IMR-90 (cell line): ENCODE data around the gene CBX5. TPM values are rescaled to one million over a fixed set of nuclear protein-coding genes. Genes with fewer than 3 reads are reported as not detected.

Experiments
- ATAC-seq: fragments of 200-7000 bp; cut with Tn5 transposase; 2 replicates; pipeline ENCODE4 v1.9.1; 2020; ENCODE audit warnings: low read depth, mild to moderate bottlenecking, moderate library complexity
- BruUV-seq: library from RNA; stranded (reverse); fragments of 400-500 nt; replicated peaks from 2 replicates; lab custom pipeline; 2021; lab: Mats Ljungman, UMichigan
- CTCF ChIA-PET: fragments of 300-600 bp; formaldehyde crosslinking; extraction: SDS; loops from one replicate; lab custom pipeline; 2021; ENCODE audit warnings: antibody characterized with exemption; lab: Yijun Ruan, JAX
- POLR2A ChIA-PET: fragments of 300-600 bp; sonication (Branson Sonifier 250); formaldehyde crosslinking; loops from one replicate; lab custom pipeline; 2022; ENCODE audit warnings: antibody characterized with exemption; ENCODE audit not compliant: unreplicated experiment; lab: Charles Lee
- DNase-seq: peaks from one replicate; pipeline ENCODE4 v3.0.0; 2013
- H2AFZ ChIP-seq: replicated peaks from 2 replicates; pipeline ENCODE3; 2013; ENCODE audit warnings: low read length, mild to moderate bottlenecking; ENCODE audit not compliant: poor library complexity
- H2AK5ac ChIP-seq: 2 replicates; pipeline ENCODE4 v1.6.1; 2013; ENCODE audit warnings: low read depth, low read length, inconsistent platforms
- H2AK9ac ChIP-seq: replicated peaks from 2 replicates; pipeline ENCODE3; 2013; ENCODE audit warnings: mild to moderate bottlenecking, low read depth, low read length, moderate library complexity; ENCODE audit not compliant: poor library complexity
- H2BK120ac ChIP-seq: 2 replicates; pipeline ENCODE4 v1.6.1; 2013; ENCODE audit warnings: low read depth, low read length, inconsistent platforms
- H2BK15ac ChIP-seq: 3 replicates; pipeline ENCODE4 v1.6.1; 2013; ENCODE audit warnings: low read depth, low read length, inconsistent platforms
- H2BK20ac ChIP-seq: 2 replicates; pipeline ENCODE4 v1.6.1; 2013; ENCODE audit warnings: low read depth, mild to moderate bottlenecking, inconsistent platforms, low read length, moderate library complexity
- H2BK5ac ChIP-seq: 2 replicates; pipeline ENCODE4 v1.6.1; 2013; ENCODE audit warnings: mild to moderate bottlenecking, low read depth, low read length, inconsistent platforms; ENCODE audit not compliant: poor library complexity, severe bottlenecking
- H3K14ac ChIP-seq: replicated peaks from 2 replicates; pipeline ENCODE4 v1.6.1; 2013; ENCODE audit warnings: low read depth, low read length, inconsistent platforms
- H3K18ac ChIP-seq: 2 replicates; pipeline ENCODE4 v1.6.1; 2013; ENCODE audit warnings: low read depth, low read length, control low read depth
- H3K23ac ChIP-seq: 2 replicates; pipeline ENCODE4 v1.6.1; 2013; ENCODE audit warnings: low read depth, low read length, inconsistent platforms
- H3K27ac ChIP-seq: 2 replicates; pipeline ENCODE4 v1.5.1; 2013; ENCODE audit warnings: mild to moderate bottlenecking, control low read depth, low read length; ENCODE audit not compliant: insufficient read depth
- H3K27me3 ChIP-seq: 2 replicates; pipeline ENCODE4 v1.6.1; 2013; ENCODE audit warnings: low read length; ENCODE audit not compliant: control insufficient read depth, insufficient read depth
- H3K36me3 ChIP-seq: 2 replicates; pipeline ENCODE4 v1.6.1; 2013; ENCODE audit warnings: low read length, mixed read lengths; ENCODE audit not compliant: control insufficient read depth, insufficient read depth
- H3K4ac ChIP-seq: 2 replicates; pipeline ENCODE4 v1.6.1; 2013; ENCODE audit warnings: low read depth, low read length, inconsistent platforms
- H3K4me1 ChIP-seq: 2 replicates; pipeline ENCODE4 v1.6.1; 2013; ENCODE audit warnings: low read length, mixed read lengths; ENCODE audit not compliant: control insufficient read depth, insufficient read depth
- H3K4me2 ChIP-seq: 2 replicates; pipeline ENCODE4 v1.6.1; 2013; ENCODE audit warnings: low read depth, mild to moderate bottlenecking, control low read depth, low read length, moderate library complexity
- H3K4me3 ChIP-seq: 2 replicates; pipeline ENCODE4 v1.5.1; 2013; ENCODE audit warnings: low read depth, mild to moderate bottlenecking, control low read depth, low read length, moderate library complexity; ENCODE audit not compliant: insufficient read depth
- H3K56ac ChIP-seq: 2 replicates; pipeline ENCODE4 v1.6.1; 2013; ENCODE audit warnings: low read length, inconsistent platforms; ENCODE audit not compliant: insufficient read depth; ENCODE audit errors: extremely low read depth
- H3K79me1 ChIP-seq, 2 experiments: 2 replicates each; pipeline ENCODE4 v1.6.1; 2013; ENCODE audit warnings: low read length in 2 of 2, inconsistent platforms in 1 of 2, low read depth in 1 of 2
- H3K9ac ChIP-seq: 2 replicates; pipeline ENCODE4 v1.6.1; 2013; ENCODE audit warnings: low read depth, low read length, control low read depth
- H3K9me1 ChIP-seq: 2 replicates; pipeline ENCODE4 v1.6.1; 2013; ENCODE audit warnings: low read length, inconsistent platforms; ENCODE audit not compliant: insufficient read depth
- H3K9me3 ChIP-seq: 2 replicates; pipeline ENCODE4 v1.6.1; 2013; ENCODE audit warnings: low read length; ENCODE audit not compliant: control insufficient read depth, insufficient read depth
- H4K20me1 ChIP-seq: 2 replicates; pipeline ENCODE4 v1.6.1; 2013; ENCODE audit warnings: low read length, inconsistent platforms; ENCODE audit not compliant: insufficient read depth
- H4K5ac ChIP-seq: 2 replicates; pipeline ENCODE4 v1.6.1; 2013; ENCODE audit warnings: mild to moderate bottlenecking, low read depth, low read length, control low read depth
- H4K8ac ChIP-seq, 2 experiments: 2 replicates each; pipeline ENCODE4 v1.6.1; 2013; ENCODE audit warnings: low read depth in 2 of 2, low read length in 2 of 2, control low read depth in 1 of 2, inconsistent platforms in 1 of 2
- H4K91ac ChIP-seq: 2 replicates; pipeline ENCODE4 v1.6.1; 2013; ENCODE audit warnings: low read depth, low read length, inconsistent platforms; ENCODE audit not compliant: insufficient read depth
- CEBPB ChIP-seq: IDR thresholded peaks from 2 replicates; pipeline ENCODE4 v1.6.1; 2012; ENCODE audit warnings: low read depth, low read length, improper control_type of control experiment
- MAFK ChIP-seq: IDR thresholded peaks from 2 replicates; pipeline ENCODE4 v1.6.1; 2012; ENCODE audit warnings: low read depth, low read length, improper control_type of control experiment
- MAZ ChIP-seq: IDR thresholded peaks from 2 replicates; pipeline ENCODE4 v1.6.1; 2012; ENCODE audit warnings: low read depth, mild to moderate bottlenecking, low read length, improper control_type of control experiment, moderate library complexity, borderline replicate concordance
- NFE2L2 ChIP-seq: fragments of 150-350 bp; IDR thresholded peaks from 2 replicates; pipeline ENCODE4 v1.6.1; 2016; ENCODE audit warnings: low read depth, mild to moderate bottlenecking, low read length
- RAD21 ChIP-seq: IDR thresholded peaks from 2 replicates; pipeline ENCODE4 v1.6.1; 2012; ENCODE audit warnings: low read length, improper control_type of control experiment
- RCOR1 ChIP-seq: IDR thresholded peaks from 2 replicates; pipeline ENCODE4 v1.6.1; 2012; ENCODE audit warnings: mild to moderate bottlenecking, low read length, improper control_type of control experiment; ENCODE audit not compliant: insufficient replicate concordance
- SMC3 ChIP-seq: fragments of 150-350 bp; IDR thresholded peaks from 2 replicates; pipeline ENCODE4 v1.6.1; 2016; ENCODE audit warnings: low read depth, mild to moderate bottlenecking, antibody characterized with exemption, low read length, moderate library complexity
- USF2 ChIP-seq: fragments of 150-350 bp; IDR thresholded peaks from 2 replicates; pipeline ENCODE4 v1.6.1; 2017; ENCODE audit warnings: mild to moderate bottlenecking, antibody characterized with exemption, low read length, low read depth
- WGBS, 2 experiments: methylation state at CpG; one replicate each; pipeline versions ENCODE4 v1.1.5 to v1.1.7; 2013; ENCODE audit warnings: missing lambda C conversion rate in 2 of 2; ENCODE audit not compliant: insufficient read length in 1 of 2; ENCODE audit errors: extremely low coverage in 2 of 2; 5-methylcytosine and 5-hydroxymethylcytosine counted together
- dilution Hi-C: fragments of 300-500 bp; cut with HindIII; formaldehyde crosslinking; loops from one replicate; pipeline ENCODE4 v1.14.3; 2018; ENCODE audit warnings: low sequenced_read_pairs; ENCODE audit not compliant: unreplicated experiment
- in situ Hi-C: fragments of 300-500 bp; cut with MboI; formaldehyde crosslinking; loops from 3 replicates; pipeline ENCODE4 v1.14.3; 2019; ENCODE audit warnings: low sequenced_read_pairs, inconsistent platforms, mixed read lengths
- intact Hi-C: fragments of 100-400 bp; cut with micrococcal nuclease; formaldehyde crosslinking; loops from 2 replicates; pipeline ENCODE4 v1.10.0; 2022
- polyA plus RNA-seq, 3 experiments: library from polyadenylated mRNA; depleted of rRNA; stranded (reverse); fragments of >200 nt; gene quantifications; 2 replicates each; pipeline ENCODE4 v1.2.3, GENCODE V29; 2012; ENCODE audit warnings: low replicate concordance in 1 of 3
- total RNA-seq: library from RNA; depleted of rRNA; stranded (reverse); fragments of >200 nt; gene quantifications from 2 replicates; pipeline ENCODE4 v1.2.3, GENCODE V29; 2012
- TF ChIP-seq, protein P1 (sequence below): conservative IDR thresholded peaks from 2 replicates; pipeline ENCODE4 v1.5.1; 2012; ENCODE audit warnings: mild to moderate bottlenecking, low read depth, low read length, improper control_type of control experiment

The CBX5 gene
- total and polyA plus RNA-seq, 2 of the 4 experiments (the other 2 are of a cell fraction), result 18.0 to 40.9 TPM

- no peak for TF ChIP-seq RCOR1
Measured at GRCh38 chr12:54220567-54220966, 59.4 kb downstream of the CBX5 start (continued).

GRCh38 chr12:54220092-54220557 is 59.8 kb downstream of the CBX5 start:
- in situ Hi-C loops, result loop anchor here (5.0 kb wide), 1 partner anchor 142 kb away; the partner anchor contains the start of gene GPR84
- no peak for TF ChIP-seq USF2
- 0 out of 2 replicates have a peak, but pooled peaks have one; percentile 13 for TF ChIP-seq NFE2L2
- peak; percentile 79 for TF ChIP-seq SMC3
- no peak for TF ChIP-seq CEBPB
- TF ChIP-seq, protein P1, sequence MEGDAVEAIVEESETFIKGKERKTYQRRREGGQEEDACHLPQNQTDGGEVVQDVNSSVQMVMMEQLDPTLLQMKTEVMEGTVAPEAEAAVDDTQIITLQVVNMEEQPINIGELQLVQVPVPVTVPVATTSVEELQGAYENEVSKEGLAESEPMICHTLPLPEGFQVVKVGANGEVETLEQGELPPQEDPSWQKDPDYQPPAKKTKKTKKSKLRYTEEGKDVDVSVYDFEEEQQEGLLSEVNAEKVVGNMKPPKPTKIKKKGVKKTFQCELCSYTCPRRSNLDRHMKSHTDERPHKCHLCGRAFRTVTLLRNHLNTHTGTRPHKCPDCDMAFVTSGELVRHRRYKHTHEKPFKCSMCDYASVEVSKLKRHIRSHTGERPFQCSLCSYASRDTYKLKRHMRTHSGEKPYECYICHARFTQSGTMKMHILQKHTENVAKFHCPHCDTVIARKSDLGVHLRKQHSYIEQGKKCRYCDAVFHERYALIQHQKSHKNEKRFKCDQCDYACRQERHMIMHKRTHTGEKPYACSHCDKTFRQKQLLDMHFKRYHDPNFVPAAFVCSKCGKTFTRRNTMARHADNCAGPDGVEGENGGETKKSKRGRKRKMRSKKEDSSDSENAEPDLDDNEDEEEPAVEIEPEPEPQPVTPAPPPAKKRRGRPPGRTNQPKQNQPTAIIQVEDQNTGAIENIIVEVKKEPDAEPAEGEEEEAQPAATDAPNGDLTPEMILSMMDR, result peak; percentile 81
- no peak for TF ChIP-seq MAZ
- TF ChIP-seq RAD21, result peak; percentile 83
- 0 out of 2 replicates have a peak, but pooled peaks have one; percentile 7 for TF ChIP-seq MAFK
- peak overlapping the region; percentile 4 for H2AK9ac ChIP-seq
- no TSS peak for BruUV-seq
- CTCF ChIA-PET, result interaction anchor here (0.6 to 1.0 kb wide), 4 partner anchors 8 to 140 kb away, joined by 3 to 5 read pairs (median 4); partner anchors contain the start of gene COPZ1
- intact Hi-C loops, result loop anchor here (1.0 kb wide), 3 partner anchors 104 to 148 kb away; no protein-coding TSS in a partner anchor
- peak overlapping the region in 1 of 2 experiments; percentile 86; a peak in 1 of 4 replicates for H4K8ac ChIP-seq
- H3K27ac ChIP-seq, result no peak overlapping the region
- no peak overlapping the region for H3K56ac ChIP-seq
- no peak overlapping the region for H3K18ac ChIP-seq
- H3K4me3 ChIP-seq, result no peak overlapping the region
- peak; percentile 48 for ATAC-seq
- H2BK5ac ChIP-seq, result no peak overlapping the region
- peaks cover 0 to 12% of the 10 kb centered on the region in 2 experiments; a peak in 2 of 4 replicates for H3K79me1 ChIP-seq
- no peak overlapping the region; the same call in 1 of the 2 replicates for H4K5ac ChIP-seq
- H4K91ac ChIP-seq, result peak overlapping the region; percentile 50; the same call in 1 of the 2 replicates
- H3K4me1 ChIP-seq, result peaks cover 20% of the 10 kb centered on the region
- H3K36me3 ChIP-seq, result no peaks in the 10 kb centered on the region
- POLR2A ChIA-PET, result no interaction called here
- no peaks in the 10 kb centered on the region for H3K9me3 ChIP-seq
- no peaks in the 10 kb centered on the region for H4K20me1 ChIP-seq
- H3K23ac ChIP-seq, result no peak overlapping the region
- no peaks in the 10 kb centered on the region; the same call in 1 of the 2 replicates for H3K27me3 ChIP-seq
- H2AFZ ChIP-seq, result peak overlapping the region; percentile 80
- peak overlapping the region; percentile 83; the same call in 1 of the 2 replicates for H2BK20ac ChIP-seq
- no peak overlapping the region for H3K9ac ChIP-seq
- H2BK120ac ChIP-seq, result peak overlapping the region; percentile 95; the same call in 1 of the 2 replicates
- no peak overlapping the region for H3K4me2 ChIP-seq
- dilution Hi-C loops, result no loop called here
- WGBS, 2 experiments, result 63% methylated on average over 2 of the region's 8 CpGs; no CpG with 5 or more reads in 1 of the 2 experiments
- H3K4ac ChIP-seq, result peak overlapping the region; percentile 70
- H3K14ac ChIP-seq, result no peak overlapping the region; the same call in 1 of the 2 replicates
- DNase-seq, result peak; percentile 74
- H3K9me1 ChIP-seq, result peaks cover 17% of the 10 kb centered on the region
- H2AK5ac ChIP-seq, result peak overlapping the region; percentile 98
- H2BK15ac ChIP-seq, result peak overlapping the region; percentile 56; the same call in 2 of the 3 replicates
